Osteoblast (primary cell): ENCODE data around the gene ST3GAL3. TPM values are rescaled to one million over a fixed set of nuclear protein-coding genes. Genes with fewer than 3 reads are reported as not detected.

Source experiments
- DNase-seq: peaks from one replicate; pipeline ENCODE4 v3.0.0; 2011; ENCODE audit warnings: low spot score, mixed read lengths; ENCODE audit not compliant: insufficient read length; ENCODE audit errors: missing footprints
- H2AFZ ChIP-seq: 2 replicates; pipeline ENCODE4 v1.6.0; 2011; ENCODE audit warnings: mild to moderate bottlenecking, low read length
- H3K27ac ChIP-seq: 2 replicates; pipeline ENCODE4 v1.5.1; 2011; ENCODE audit warnings: mild to moderate bottlenecking, low read depth, low read length, moderate library complexity
- H3K27me3 ChIP-seq: 2 replicates; pipeline ENCODE4 v1.6.0; 2012; ENCODE audit warnings: mild to moderate bottlenecking, control low read depth, inconsistent platforms, low read length, moderate library complexity; ENCODE audit not compliant: insufficient read depth
- H3K36me3 ChIP-seq: 2 replicates; pipeline ENCODE4 v1.5.1; 2011; ENCODE audit warnings: mild to moderate bottlenecking, low read length, control low read depth, moderate library complexity; ENCODE audit not compliant: insufficient read depth
- H3K4me1 ChIP-seq: 2 replicates; pipeline ENCODE4 v1.5.1; 2011; ENCODE audit warnings: mild to moderate bottlenecking, low read length, control low read depth, moderate library complexity; ENCODE audit not compliant: insufficient read depth
- H3K4me2 ChIP-seq: 2 replicates; pipeline ENCODE4 v1.6.0; 2011; ENCODE audit warnings: mild to moderate bottlenecking, low read length; ENCODE audit not compliant: insufficient read depth
- H3K4me3 ChIP-seq: fragments of 200-600 bp; sonication (generic); 3 replicates; pipeline ENCODE4 v1.5.1; 2012; ENCODE audit warnings: mild to moderate bottlenecking, low read length, inconsistent platforms; ENCODE audit not compliant: insufficient read depth
- H3K79me2 ChIP-seq: 2 replicates; pipeline ENCODE4 v1.6.0; 2012; ENCODE audit warnings: mild to moderate bottlenecking, low read length, control low read depth, inconsistent platforms; ENCODE audit not compliant: insufficient read depth
- H3K9me3 ChIP-seq: 2 replicates; pipeline ENCODE4 v1.5.1; 2011; ENCODE audit warnings: low read depth, low read length, control low read depth
- H4K20me1 ChIP-seq: 2 replicates; pipeline ENCODE4 v1.6.0; 2012; ENCODE audit warnings: mild to moderate bottlenecking, low read length, control low read depth; ENCODE audit not compliant: insufficient read depth
- CTCF ChIP-seq: IDR thresholded peaks from 2 replicates; pipeline ENCODE4 v1.5.1; 2011; ENCODE audit warnings: mild to moderate bottlenecking, low read depth, low read length, moderate library complexity; ENCODE audit errors: extremely low read depth
- total RNA-seq: library from RNA; depleted of rRNA; stranded (reverse); fragments of >200 nt; gene quantifications from 2 replicates; pipeline ENCODE4 v1.2.3, GENCODE V29; 2012

ST3GAL3 gene
- total RNA-seq, 1 donor, result 18.5 TPM

- Histone ChIP-seq H3K4me2 (no peak overlapping the region), H2AFZ (no peak overlapping the region), H3K27ac (no peak overlapping the region), H3K27me3 (no peaks in the 10 kb centered on the region), H3K4me3 (no peak overlapping the region), H3K9me3 (no peaks in the 10 kb centered on the region), H3K36me3 (peaks cover 82% of the 10 kb centered on the region), H4K20me1 (peaks cover 35% of the 10 kb centered on the region), H3K4me1 (peaks cover 16% of the 10 kb centered on the region), H3K79me2 (peaks cover 32% of the 10 kb centered on the region)
- peak; percentile 53 for DNase-seq
- TF ChIP-seq CTCF, result no peak
Observed at GRCh38 chr1:43683560-43683959, 23.8 kb upstream of the ST3GAL3 start.

GRCh38 chr1:43686801-43687200 is 20.5 kb upstream of the ST3GAL3 start:
- Histone ChIP-seq H3K4me1 (peaks cover 26% of the 10 kb centered on the region), H3K9me3 (no peaks in the 10 kb centered on the region), H3K4me3 (no peak overlapping the region), H3K4me2 (no peak overlapping the region), H2AFZ (no peak overlapping the region), H4K20me1 (peaks cover 45% of the 10 kb centered on the region), H3K27ac (no peak overlapping the region), H3K79me2 (peaks cover 13% of the 10 kb centered on the region), H3K27me3 (no peaks in the 10 kb centered on the region), H3K36me3 (peaks cover 85% of the 10 kb centered on the region)
- no peak for TF ChIP-seq CTCF
- no peak for DNase-seq

GRCh38 chr1:43687301-43688108 is 19.8 kb upstream of the ST3GAL3 start:
- Histone ChIP-seq H3K27ac (peak overlapping the region; percentile 60), H3K4me3 (no peak overlapping the region), H3K4me2 (no peak overlapping the region), H3K36me3 (peaks cover 87% of the 10 kb centered on the region), H3K4me1 (peaks cover 26% of the 10 kb centered on the region), H3K79me2 (peaks cover 8% of the 10 kb centered on the region), H2AFZ (no peak overlapping the region), H3K27me3 (no peaks in the 10 kb centered on the region), H3K9me3 (no peaks in the 10 kb centered on the region), H4K20me1 (peaks cover 40% of the 10 kb centered on the region)
- no peak for DNase-seq
- no peak for TF ChIP-seq CTCF

- Histone ChIP-seq H4K20me1 (peaks cover 38% of the 10 kb centered on the region), H3K9me3 (no peaks in the 10 kb centered on the region), H3K4me3 (no peak overlapping the region), H3K27me3 (no peaks in the 10 kb centered on the region), H3K79me2 (peaks cover 6% of the 10 kb centered on the region), H3K27ac (peak overlapping the region; percentile 60), H3K4me2 (no peak overlapping the region), H3K4me1 (peaks cover 26% of the 10 kb centered on the region), H3K36me3 (peaks cover 87% of the 10 kb centered on the region), H2AFZ (no peak overlapping the region)
- DNase-seq, result no peak
- no peak for TF ChIP-seq CTCF
Observed at GRCh38 chr1:43688109-43688387, 19.3 kb upstream of the ST3GAL3 start.
